GM23248 (cell line): Measurements from ENCODE around the gene NR3C2. TPM values are rescaled to one million over a fixed set of nuclear protein-coding genes. Genes with fewer than 3 reads are reported as not detected.

ENCODE experiments used
- DNase-seq: peaks from one replicate; pipeline ENCODE4 v3.0.0-alpha.2; 2015
- H2AFZ ChIP-seq: fragments of 200-600 bp; sonication (generic); 2 replicates; pipeline ENCODE4 v1.6.1; 2016; ENCODE audit warnings: antibody characterized with exemption
- H3F3A ChIP-seq: fragments of 200-600 bp; sonication (generic); 2 replicates; pipeline ENCODE4 v1.6.1; 2016; ENCODE audit warnings: mild to moderate bottlenecking, antibody characterized with exemption, mixed run types; ENCODE audit not compliant: insufficient read depth
- H3K27ac ChIP-seq: fragments of 200-600 bp; sonication (generic); 2 replicates; pipeline ENCODE4 v1.5.1; 2016; ENCODE audit warnings: mild to moderate bottlenecking
- H3K27me3 ChIP-seq: fragments of 200-600 bp; sonication (generic); replicated peaks from 2 replicates; pipeline ENCODE4 v1.6.1; 2016; ENCODE audit warnings: mild to moderate bottlenecking; ENCODE audit not compliant: insufficient read depth
- H3K36me3 ChIP-seq: fragments of 200-600 bp; sonication (generic); 2 replicates; pipeline ENCODE4 v1.6.1; 2016; ENCODE audit warnings: low read depth, mild to moderate bottlenecking
- H3K4me1 ChIP-seq: fragments of 200-600 bp; sonication (generic); 2 replicates; pipeline ENCODE4 v1.6.1; 2016; ENCODE audit warnings: mild to moderate bottlenecking; ENCODE audit not compliant: insufficient read depth
- H3K4me2 ChIP-seq: fragments of 200-600 bp; sonication (generic); one replicate; pipeline ENCODE4 v1.6.1; 2016; ENCODE audit warnings: mild to moderate bottlenecking; ENCODE audit not compliant: unreplicated experiment
- H3K4me3 ChIP-seq: fragments of 200-600 bp; sonication (generic); 2 replicates; pipeline ENCODE4 v1.5.1; 2016; ENCODE audit warnings: mild to moderate bottlenecking
- H3K79me2 ChIP-seq: fragments of 200-600 bp; sonication (generic); 2 replicates; pipeline ENCODE4 v1.6.1; 2016; ENCODE audit warnings: mild to moderate bottlenecking; ENCODE audit not compliant: insufficient read depth
- H3K9ac ChIP-seq: fragments of 200-600 bp; sonication (generic); 2 replicates; pipeline ENCODE4 v1.6.1; 2016; ENCODE audit warnings: mild to moderate bottlenecking
- H3K9me2 ChIP-seq: fragments of 200-600 bp; sonication (generic); 2 replicates; pipeline ENCODE4 v1.6.1; 2016; ENCODE audit warnings: mixed run types, mild to moderate bottlenecking, moderate library complexity; ENCODE audit not compliant: insufficient read depth
- H3K9me3 ChIP-seq: fragments of 200-600 bp; sonication (generic); one replicate; pipeline ENCODE4 v1.6.1; 2017; ENCODE audit warnings: low read depth
- H4K20me1 ChIP-seq: fragments of 200-600 bp; sonication (generic); 2 replicates; pipeline ENCODE4 v1.6.0; 2016; ENCODE audit not compliant: insufficient read depth
- EZH2 ChIP-seq: fragments of 200-600 bp; sonication (generic); IDR thresholded peaks from 2 replicates; pipeline ENCODE4 v1.6.1; 2018; ENCODE audit warnings: antibody characterized with exemption, mild to moderate bottlenecking; ENCODE audit not compliant: insufficient read depth, poor library complexity, severe bottlenecking
- EZH2phosphoT487 ChIP-seq: fragments of 200-600 bp; sonication (generic); IDR thresholded peaks from 2 replicates; pipeline ENCODE4 v1.6.1; 2018; ENCODE audit warnings: antibody characterized with exemption, moderate library complexity, mild to moderate bottlenecking, low read depth; ENCODE audit not compliant: insufficient read depth
- WGBS, 2 experiments: methylation state at CpG; one replicate each; pipeline ENCODE4 v1.1.6; 2015 to 2017; ENCODE audit warnings: low lambda C conversion rate in 2 of 2, low coverage in 1 of 2; ENCODE audit errors: missing lambda C conversion rate in 2 of 2; 5-methylcytosine and 5-hydroxymethylcytosine counted together
- in situ Hi-C: fragments of 300-500 bp; cut with MboI; formaldehyde crosslinking; loops from 2 replicates; pipeline ENCODE4 v1.15.0; 2020
- polyA plus RNA-seq: library from polyadenylated mRNA; unstranded; fragments of >200 nt; fragmentation: Nextera tagmentation; extraction: Ambion mirVana; gene quantifications from 2 replicates; pipeline ENCODE4 v1.2.1, GENCODE V29; 2016
- total RNA-seq: library from RNA; depleted of rRNA; stranded (reverse); fragments of >200 nt; shearing (Covaris generic); gene quantifications from 2 replicates; pipeline ENCODE4 v1.2.3, GENCODE V29; 2014

NR3C2 gene
- total and polyA plus RNA-seq, 2 experiments from 2014 or later, result 0.04 TPM; not detected in 1

DNA sequence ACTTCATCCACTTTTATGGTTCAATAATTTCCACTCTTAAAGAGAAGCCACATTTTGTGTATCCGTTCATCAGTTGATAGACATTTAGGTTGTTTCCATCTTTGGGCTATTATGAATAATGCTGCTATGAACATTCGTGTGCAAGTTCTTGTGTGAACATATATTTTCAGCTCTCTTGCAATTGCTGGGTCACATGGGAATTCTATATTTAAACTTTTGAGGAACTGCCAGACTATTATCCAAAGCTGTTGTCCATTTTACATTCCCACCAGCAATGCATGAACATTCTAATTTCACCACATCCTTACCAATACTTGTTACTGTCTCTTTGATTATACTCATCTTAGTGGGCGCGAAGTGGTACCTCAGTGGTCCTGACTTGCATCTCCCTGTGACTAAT lies 61.9 kb downstream of the NR3C2 start:
- no peak for DNase-seq
- WGBS, 2 experiments, result 67 to 72% methylated on average over 4 of the region's 4 CpGs

DNA sequence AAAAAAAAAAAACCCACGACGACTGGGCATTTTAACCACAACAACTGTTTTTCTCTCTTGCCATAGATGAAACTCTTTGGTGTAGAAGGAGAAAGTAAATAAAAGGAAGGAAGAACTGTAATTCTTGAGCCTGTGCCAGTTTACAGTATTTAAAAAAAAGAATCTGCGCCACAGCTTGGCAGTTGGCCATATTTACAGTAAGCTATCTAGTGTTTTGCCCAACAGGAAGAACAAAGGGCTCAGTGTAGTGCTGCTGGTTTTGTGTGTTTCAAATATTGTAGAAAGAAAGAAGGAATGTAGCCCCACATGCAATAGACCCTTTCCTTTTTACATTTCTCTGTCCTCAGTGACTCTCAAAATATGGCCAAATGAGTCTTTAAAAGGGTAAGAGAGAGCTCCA lies 66.1 kb downstream of the NR3C2 start:
- in situ Hi-C loops, result no loop called here
- no peak overlapping the region for H3K4me2 ChIP-seq
- no peaks in the 10 kb centered on the region for H4K20me1 ChIP-seq
- no peak overlapping the region for H2AFZ ChIP-seq
- no peaks in the 10 kb centered on the region for H3K36me3 ChIP-seq
- no peak for TF ChIP-seq EZH2
- no peak for TF ChIP-seq EZH2phosphoT487
- H3K9me2 ChIP-seq, result no peaks in the 10 kb centered on the region
- no peak for DNase-seq
- no peaks in the 10 kb centered on the region for H3K9me3 ChIP-seq
- no peaks in the 10 kb centered on the region for H3K79me2 ChIP-seq
- WGBS, 2 experiments, result 90 to 92% methylated on average over 3 of the region's 3 CpGs
- no peaks in the 10 kb centered on the region for H3K27me3 ChIP-seq
- H3K4me3 ChIP-seq, result no peak overlapping the region
- H3K9ac ChIP-seq, result no peak overlapping the region
- no peaks in the 10 kb centered on the region for H3K4me1 ChIP-seq
- H3F3A ChIP-seq, result no peaks in the 10 kb centered on the region
- H3K27ac ChIP-seq, result no peak overlapping the region

More for the DNA sequence above, 61.9 kb downstream of the NR3C2 start:
- Histone ChIP-seq H3K79me2 (no peaks in the 10 kb centered on the region), H3F3A (no peaks in the 10 kb centered on the region), H3K9me3 (no peaks in the 10 kb centered on the region), H3K4me1 (no peaks in the 10 kb centered on the region), H3K9me2 (no peaks in the 10 kb centered on the region), H3K27ac (no peak overlapping the region), H3K4me2 (no peak overlapping the region), H3K9ac (no peak overlapping the region), H3K36me3 (no peaks in the 10 kb centered on the region), H2AFZ (no peak overlapping the region), H3K4me3 (no peak overlapping the region), H4K20me1 (no peaks in the 10 kb centered on the region), H3K27me3 (no peaks in the 10 kb centered on the region)
- in situ Hi-C loops, result no loop called here
- TF ChIP-seq EZH2, result no peak
- no peak for TF ChIP-seq EZH2phosphoT487

DNA sequence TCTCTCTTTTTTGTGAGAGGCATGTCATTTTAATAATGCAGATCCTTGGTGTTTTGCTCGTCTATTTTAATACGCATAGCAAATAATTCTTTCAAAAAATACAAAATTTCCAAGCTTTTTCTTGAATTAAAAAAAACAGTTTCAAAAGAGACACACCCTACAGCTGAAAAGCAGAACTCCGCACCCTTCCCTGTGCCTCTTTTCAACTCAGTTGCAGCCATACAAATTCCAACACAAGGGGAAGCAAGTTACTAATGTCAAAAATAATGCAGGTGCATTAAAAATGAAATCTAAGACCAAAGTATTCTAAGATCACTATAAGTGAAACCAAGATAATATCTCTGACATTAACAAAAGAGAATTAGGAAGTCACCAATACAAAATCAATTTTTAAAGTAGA lies 66.6 kb downstream of the NR3C2 start:
- H3K4me3 ChIP-seq, result no peak overlapping the region
- H3K36me3 ChIP-seq, result no peaks in the 10 kb centered on the region
- no peaks in the 10 kb centered on the region for H3K9me2 ChIP-seq
- no peak overlapping the region for H3K27ac ChIP-seq
- H3K4me1 ChIP-seq, result no peaks in the 10 kb centered on the region
- H3K79me2 ChIP-seq, result no peaks in the 10 kb centered on the region
- TF ChIP-seq EZH2phosphoT487, result no peak
- no peak for TF ChIP-seq EZH2
- in situ Hi-C loops, result no loop called here
- no peak overlapping the region for H2AFZ ChIP-seq
- WGBS, 2 experiments, result 74% methylated on average over 3 of the region's 3 CpGs
- H4K20me1 ChIP-seq, result no peaks in the 10 kb centered on the region
- no peak overlapping the region for H3K9ac ChIP-seq
- no peaks in the 10 kb centered on the region for H3F3A ChIP-seq
- DNase-seq, result no peak
- H3K4me2 ChIP-seq, result no peak overlapping the region
- no peaks in the 10 kb centered on the region for H3K27me3 ChIP-seq
- no peaks in the 10 kb centered on the region for H3K9me3 ChIP-seq

- no peak for TF ChIP-seq EZH2phosphoT487
- no peak for TF ChIP-seq EZH2
- in situ Hi-C loops, result no loop called here
- Histone ChIP-seq H3K27me3 (no peaks in the 10 kb centered on the region), H4K20me1 (no peaks in the 10 kb centered on the region), H3K9ac (no peak overlapping the region), H3K27ac (no peak overlapping the region), H3K4me1 (no peaks in the 10 kb centered on the region), H2AFZ (no peak overlapping the region), H3K36me3 (no peaks in the 10 kb centered on the region), H3F3A (no peaks in the 10 kb centered on the region), H3K9me2 (no peaks in the 10 kb centered on the region), H3K9me3 (no peaks in the 10 kb centered on the region), H3K79me2 (no peaks in the 10 kb centered on the region), H3K4me2 (no peak overlapping the region), H3K4me3 (no peak overlapping the region)
- DNase-seq, result no peak
- 15 to 44% methylated on average over 1 of the region's 1 CpG for WGBS, 2 experiments
These were observed 69.1 kb downstream of the NR3C2 start for GRCh38 chr4:148373093-148373492.

DNA sequence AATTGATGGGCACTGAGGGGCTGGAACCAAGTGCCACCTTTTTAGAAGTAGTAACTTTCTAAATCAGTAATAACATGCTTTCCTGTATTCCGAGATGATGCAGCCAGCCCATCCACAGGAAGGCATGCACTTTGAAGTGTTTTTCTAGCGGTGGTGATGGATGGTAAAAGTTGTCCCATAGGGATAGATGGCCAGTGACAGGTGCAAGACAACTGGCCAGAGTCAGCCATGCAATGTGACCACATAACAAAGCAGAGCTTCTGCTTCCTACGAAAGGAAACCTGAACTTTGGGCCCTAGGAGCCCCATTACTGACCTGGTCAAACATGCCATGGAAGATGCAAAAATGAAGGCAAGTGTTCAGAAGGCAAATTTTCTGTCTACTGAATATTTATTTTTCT lies 72.3 kb downstream of the NR3C2 start:
- Histone ChIP-seq H3K36me3 (no peaks in the 10 kb centered on the region), H3K4me3 (no peak overlapping the region), H4K20me1 (no peaks in the 10 kb centered on the region), H3K27ac (no peak overlapping the region), H3K9ac (no peak overlapping the region), H2AFZ (no peak overlapping the region), H3K9me3 (no peaks in the 10 kb centered on the region), H3K4me2 (no peak overlapping the region), H3K27me3 (no peaks in the 10 kb centered on the region), H3K4me1 (no peaks in the 10 kb centered on the region), H3K9me2 (no peaks in the 10 kb centered on the region), H3K79me2 (no peaks in the 10 kb centered on the region), H3F3A (no peaks in the 10 kb centered on the region)
- DNase-seq, result no peak
- in situ Hi-C loops, result no loop called here
- WGBS, 2 experiments, result 48 to 53% methylated on average over 3 of the region's 3 CpGs
- TF ChIP-seq EZH2phosphoT487 (no peak), EZH2 (no peak)
